Activated CD8-positive, alpha-beta T cell treated with anti-CD3 and anti-CD28 coated beads for 36 hours (primary cell): ENCODE data around the gene TRAF1. TPM values are rescaled to one million over a fixed set of nuclear protein-coding genes. Genes with fewer than 3 reads are reported as not detected.
A peak's percentile ranks its signal among the peaks of the same experiment; 100 is the strongest.

ENCODE experiments used
- ATAC-seq: fragments of 200-7000 bp; cut with Tn5 transposase; one replicate; pipeline ENCODE4 v1.10.0; 2021; ENCODE audit warnings: mild to moderate bottlenecking, moderate library complexity
- CTCF ChIA-PET: fragments of 350-600 bp; sonication (Branson Sonifier 250); formaldehyde crosslinking; loops from one replicate; lab custom pipeline; 2021; ENCODE audit warnings: antibody characterized with exemption; lab: Charles Lee
- POLR2A ChIA-PET: fragments of 350-600 bp; sonication (Branson Sonifier 250); formaldehyde crosslinking; loops from one replicate; lab custom pipeline; 2021; ENCODE audit warnings: antibody characterized with exemption; lab: Charles Lee
- DNase-seq: peaks from one replicate; pipeline ENCODE4 v3.0.0-alpha.2; 2020
- H3K27ac Mint-ChIP-seq: one replicate; pipeline ENCODE4 v1.8.0; 2021; ENCODE audit warnings: mild to moderate bottlenecking, mixed read lengths
- H3K27me3 Mint-ChIP-seq: one replicate; pipeline ENCODE4 v1.8.0; 2021; ENCODE audit warnings: mixed read lengths
- H3K36me3 Mint-ChIP-seq: one replicate; pipeline ENCODE4 v1.8.0; 2021; ENCODE audit warnings: low read depth, mixed read lengths
- H3K4me1 Mint-ChIP-seq: one replicate; pipeline ENCODE4 v1.8.0; 2021; ENCODE audit warnings: low read depth, mixed read lengths
- H3K4me3 Mint-ChIP-seq: one replicate; pipeline ENCODE4 v1.8.0; 2021; ENCODE audit warnings: mild to moderate bottlenecking, moderate library complexity, mixed read lengths
- H3K9me3 Mint-ChIP-seq: one replicate; pipeline ENCODE4 v1.8.0; 2021; ENCODE audit warnings: mixed read lengths
- CTCF ChIP-seq: fragments of 200-600 bp; IDR thresholded peaks from one replicate; pipeline ENCODE4 v1.8.0; 2022; ENCODE audit warnings: antibody characterized with exemption, mild to moderate bottlenecking
- intact Hi-C: fragments of 100-400 bp; cut with micrococcal nuclease; formaldehyde crosslinking; loops from one replicate; pipeline ENCODE4 v1.10.0; 2022
- total RNA-seq, 2 experiments: library from RNA; stranded (reverse); gene quantifications; one replicate each; pipeline ENCODE4 v1.2.3, GENCODE V29; 2021

The TRAF1 gene
- total RNA-seq, 2 experiments from 2014 or later = 147 to 150 TPM

DNA sequence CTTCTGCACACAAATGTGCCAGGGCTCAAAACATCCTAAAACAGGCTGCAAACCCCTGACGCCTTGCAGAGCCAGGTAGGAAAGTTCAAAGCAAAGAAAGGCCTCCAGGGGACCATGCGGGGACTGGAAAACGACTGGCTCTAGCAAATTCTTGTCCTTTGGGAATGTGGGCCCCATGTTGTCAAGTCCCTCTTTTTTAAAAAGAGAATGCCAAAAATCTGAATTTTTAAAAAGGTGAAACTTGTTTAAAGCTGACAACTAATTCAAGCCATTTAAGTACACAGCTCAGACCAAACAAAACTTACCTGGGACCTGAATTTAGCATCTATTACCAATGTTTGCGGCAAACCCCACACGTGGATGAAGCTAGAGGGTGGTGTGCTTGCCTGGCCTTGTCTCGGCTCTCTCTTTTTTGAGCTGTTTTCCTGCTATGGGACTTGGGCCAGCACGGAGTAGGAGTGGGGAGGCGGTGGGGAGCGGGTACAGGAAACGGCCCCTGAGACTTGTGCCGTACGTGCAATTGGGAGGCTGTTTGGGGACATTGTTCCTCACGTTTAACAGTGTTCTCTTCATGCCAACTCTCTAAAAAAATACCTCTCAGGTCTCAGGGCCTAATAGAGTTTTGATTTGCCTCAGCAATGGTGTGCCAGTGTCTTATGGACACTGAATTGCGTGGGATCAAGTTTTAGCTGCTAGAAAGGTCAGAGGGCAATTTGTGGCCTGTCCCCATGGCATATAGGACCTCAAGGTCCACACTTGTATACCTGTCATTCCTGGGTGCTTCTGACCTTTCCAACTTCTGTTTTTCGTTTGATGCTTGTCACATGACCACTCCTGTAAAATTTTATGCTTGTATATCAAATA lies 34.5 kb downstream of the TRAF1 start:
- H3K36me3 Mint-ChIP-seq = peaks cover 47% of the 10 kb centered on the region
- H3K9me3 Mint-ChIP-seq = peaks cover 3% of the 10 kb centered on the region
- intact Hi-C loops = loop anchor here (2.0 to 10.0 kb wide), 3 partner anchors 15 to 47 kb away; partner anchors contain the start of genes PHF19, PSMD5 and TRAF1
- ATAC-seq (peak; percentile 18), DNase-seq (peak; percentile 65)
- H3K4me3 Mint-ChIP-seq = peak overlapping the region; percentile 79
- no peaks in the 10 kb centered on the region for H3K27me3 Mint-ChIP-seq
- no peak for TF ChIP-seq CTCF
- H3K27ac Mint-ChIP-seq = peak overlapping the region; percentile 98
- peaks cover 79% of the 10 kb centered on the region for H3K4me1 Mint-ChIP-seq
- CTCF ChIA-PET = interaction anchor here (0.9 to 2.0 kb wide), 6 partner anchors 11 to 137 kb away, joined by 4 to 6 read pairs (median 5); no protein-coding TSS in a partner anchor
- POLR2A ChIA-PET = interaction anchor here (1.4 to 67.1 kb wide), 7 partner anchors 3 to 177 kb away, joined by 3 to 2439 read pairs (median 5); partner anchors contain the start of genes FBXW2, PHF19, PSMD5 and TRAF1

GRCh38 chr9:120891245-120891883 lies 35.2 kb downstream of the TRAF1 start:
- no peak for TF ChIP-seq CTCF
- Mint-ChIP-seq H3K9me3 (peaks cover 3% of the 10 kb centered on the region), H3K4me1 (peaks cover 78% of the 10 kb centered on the region), H3K27ac (peak overlapping the region; percentile 98), H3K4me3 (peak overlapping the region; percentile 79), H3K36me3 (peaks cover 41% of the 10 kb centered on the region), H3K27me3 (no peaks in the 10 kb centered on the region)
- POLR2A ChIA-PET = interaction anchor here (1.7 to 67.1 kb wide), 4 partner anchors 3 to 48 kb away, joined by 5 to 2439 read pairs (median 1235); partner anchors contain the start of genes PHF19, PSMD5 and TRAF1
- DNase-seq (peak; percentile 89), ATAC-seq (peak; percentile 60)
- CTCF ChIA-PET = interaction anchor here (0.7 to 4.2 kb wide), 8 partner anchors 10 to 136 kb away, joined by 3 to 30 read pairs (median 4); partner anchors contain the start of gene PHF19
- intact Hi-C loops = loop anchor here (5.0 to 10.0 kb wide), 2 partner anchors 36 to 47 kb away; partner anchors contain the start of genes PSMD5 and TRAF1

DNA sequence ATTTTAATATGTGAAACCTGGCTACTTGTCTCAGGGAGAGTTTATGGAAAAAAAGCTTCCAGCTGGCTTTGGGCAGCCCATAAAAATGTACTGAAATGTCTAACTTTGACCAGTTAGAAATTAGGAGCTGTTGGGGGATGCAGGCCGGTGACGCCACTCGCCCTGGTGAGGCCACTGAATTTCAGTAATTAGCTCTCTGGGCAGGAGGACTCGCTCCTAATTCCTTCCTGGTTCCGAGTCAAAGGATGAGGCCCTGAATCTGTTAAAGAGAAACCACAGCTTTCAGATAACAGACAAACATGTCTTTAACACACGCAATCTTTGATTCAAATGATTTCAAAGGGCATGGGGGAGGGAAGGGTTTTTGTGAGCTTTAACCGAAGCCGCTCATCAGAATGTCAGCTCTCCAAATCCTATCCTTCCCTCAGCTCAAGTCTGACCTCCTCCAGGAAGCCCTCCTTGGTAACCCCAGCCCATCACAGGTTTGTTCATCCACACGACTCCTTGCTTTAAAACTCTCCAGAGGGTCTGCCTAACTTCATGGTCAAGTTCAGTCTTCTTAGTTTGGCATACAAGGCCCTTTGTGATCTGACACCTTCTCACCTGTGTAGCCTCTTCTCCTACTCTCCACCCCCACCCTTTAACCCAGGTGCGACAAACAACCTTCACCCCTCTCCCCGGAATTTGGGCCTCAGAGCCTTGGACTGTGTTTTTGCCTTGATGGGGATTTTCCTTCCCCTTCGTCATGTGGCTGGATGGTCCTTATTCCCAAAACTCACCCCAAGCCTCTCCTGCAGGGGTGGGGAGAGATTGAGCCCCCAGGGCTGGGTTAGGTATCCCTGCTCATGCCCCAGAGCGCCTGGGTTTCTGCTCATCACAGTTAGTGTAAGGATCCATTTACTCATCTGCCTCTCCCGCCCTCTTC lies 36.0 kb downstream of the TRAF1 start:
- POLR2A ChIA-PET = interaction anchor here (0.7 to 67.1 kb wide), 7 partner anchors 4 to 97 kb away, joined by 3 to 2439 read pairs (median 5); partner anchors contain the start of genes FBXW2, PHF19, PSMD5 and TRAF1
- H3K4me3 Mint-ChIP-seq = peak overlapping the region; percentile 79
- intact Hi-C loops = loop anchor here (5.0 to 10.0 kb wide), 2 partner anchors 37 to 46 kb away; partner anchors contain the start of genes PSMD5 and TRAF1

More for the DNA sequence above, 36.0 kb downstream of the TRAF1 start:
- DNase-seq (no peak), ATAC-seq (peak; percentile 2)
- TF ChIP-seq CTCF = no peak
- no peaks in the 10 kb centered on the region for H3K27me3 Mint-ChIP-seq
- H3K27ac Mint-ChIP-seq = peak overlapping the region; percentile 98
- peaks cover 43% of the 10 kb centered on the region for H3K36me3 Mint-ChIP-seq
- CTCF ChIA-PET = interaction anchor here (0.7 to 4.2 kb wide), 8 partner anchors 11 to 135 kb away, joined by 3 to 30 read pairs (median 4); partner anchors contain the start of genes PHF19 and TRAF1
- H3K9me3 Mint-ChIP-seq = peaks cover 3% of the 10 kb centered on the region
- peaks cover 78% of the 10 kb centered on the region for H3K4me1 Mint-ChIP-seq
